Astrocyte of the hippocampus (primary cell): ENCODE results near the gene FAM204A.

Source experiments
- DNase-seq: peaks from one replicate; pipeline ENCODE4 v3.0.0; 2011; ENCODE audit warnings: low read depth, low spot score

The FAM204A gene

GRCh38 chr10:118282670-118283069 lies 59.5 kb downstream of the FAM204A start:
- no peak for DNase-seq

- DNase-seq = no peak
These were observed 63.5 kb downstream of the FAM204A start for GRCh38 chr10:118278649-118279048.

- DNase-seq = no peak
These were observed 64.3 kb downstream of the FAM204A start for GRCh38 chr10:118277871-118278270.

- DNase-seq = no peak
These were observed 65.4 kb downstream of the FAM204A start for GRCh38 chr10:118276727-118277126.

- no peak for DNase-seq
These were observed 65.9 kb downstream of the FAM204A start for GRCh38 chr10:118276204-118276603.

- DNase-seq = no peak
These were observed 68.5 kb downstream of the FAM204A start for GRCh38 chr10:118273662-118274061.

GRCh38 chr10:118272767-118273166 lies 69.4 kb downstream of the FAM204A start:
- DNase-seq = peak; percentile 29

GRCh38 chr10:118272149-118272721 lies 69.9 kb downstream of the FAM204A start:
- DNase-seq = peak; percentile 53

- DNase-seq = peak; percentile 5
These were observed 70.5 kb downstream of the FAM204A start for GRCh38 chr10:118271671-118272070.

- no peak for DNase-seq
These were observed 75.9 kb downstream of the FAM204A start for GRCh38 chr10:118266098-118266748.

- no peak for DNase-seq
These were observed 77.2 kb downstream of the FAM204A start for GRCh38 chr10:118264838-118265470.

- no peak for DNase-seq
These were observed 77.9 kb downstream of the FAM204A start for GRCh38 chr10:118264252-118264651.

GRCh38 chr10:118262538-118262937 lies 79.6 kb downstream of the FAM204A start:
- DNase-seq = no peak

GRCh38 chr10:118259288-118259906 lies 82.7 kb downstream of the FAM204A start:
- DNase-seq = peak; percentile 46

GRCh38 chr10:118258285-118258684 lies 83.8 kb downstream of the FAM204A start:
- no peak for DNase-seq

GRCh38 chr10:118256825-118257570 lies 85.1 kb downstream of the FAM204A start:
- peak; percentile 41 for DNase-seq

GRCh38 chr10:118256209-118256608 lies 85.9 kb downstream of the FAM204A start:
- no peak for DNase-seq

- DNase-seq = no peak
These were observed 86.8 kb downstream of the FAM204A start for GRCh38 chr10:118255355-118255754.

GRCh38 chr10:118254654-118255053 lies 87.5 kb downstream of the FAM204A start:
- no peak for DNase-seq

GRCh38 chr10:118253397-118253796 lies 88.7 kb downstream of the FAM204A start:
- no peak for DNase-seq

GRCh38 chr10:118251791-118252190 lies 90.3 kb downstream of the FAM204A start:
- DNase-seq = peak; percentile 73

- no peak for DNase-seq
These were observed 92.4 kb downstream of the FAM204A start for GRCh38 chr10:118249714-118250113.
